ENCODE measurements around the gene VPS37D.

Gene VPS37D

DNA sequence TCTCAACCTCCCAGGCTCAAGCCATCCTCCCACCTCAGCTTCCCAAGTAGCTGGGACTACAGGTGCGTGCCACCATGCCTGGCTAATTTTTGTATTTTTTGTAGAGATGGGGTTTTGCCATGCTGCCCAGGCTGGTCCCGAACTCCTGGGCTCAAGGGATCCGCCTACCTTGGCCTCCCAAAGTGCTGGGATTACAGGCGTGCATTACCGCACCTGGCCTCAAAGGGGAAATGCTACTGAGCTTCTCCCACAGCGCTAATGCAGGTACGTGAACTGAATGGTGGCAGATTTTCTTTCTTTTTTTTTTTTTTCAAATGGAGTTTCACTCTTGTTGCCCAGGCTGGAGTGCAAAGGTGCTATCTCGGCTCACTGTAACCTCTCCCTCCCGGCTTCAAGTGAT, 8.4 kb downstream of the VPS37D start:
- H3K27ac ChIP-seq, result peak overlapping the region; percentile 21; the same call in 1 of the 2 replicates
- TF ChIP-seq, protein P1, sequence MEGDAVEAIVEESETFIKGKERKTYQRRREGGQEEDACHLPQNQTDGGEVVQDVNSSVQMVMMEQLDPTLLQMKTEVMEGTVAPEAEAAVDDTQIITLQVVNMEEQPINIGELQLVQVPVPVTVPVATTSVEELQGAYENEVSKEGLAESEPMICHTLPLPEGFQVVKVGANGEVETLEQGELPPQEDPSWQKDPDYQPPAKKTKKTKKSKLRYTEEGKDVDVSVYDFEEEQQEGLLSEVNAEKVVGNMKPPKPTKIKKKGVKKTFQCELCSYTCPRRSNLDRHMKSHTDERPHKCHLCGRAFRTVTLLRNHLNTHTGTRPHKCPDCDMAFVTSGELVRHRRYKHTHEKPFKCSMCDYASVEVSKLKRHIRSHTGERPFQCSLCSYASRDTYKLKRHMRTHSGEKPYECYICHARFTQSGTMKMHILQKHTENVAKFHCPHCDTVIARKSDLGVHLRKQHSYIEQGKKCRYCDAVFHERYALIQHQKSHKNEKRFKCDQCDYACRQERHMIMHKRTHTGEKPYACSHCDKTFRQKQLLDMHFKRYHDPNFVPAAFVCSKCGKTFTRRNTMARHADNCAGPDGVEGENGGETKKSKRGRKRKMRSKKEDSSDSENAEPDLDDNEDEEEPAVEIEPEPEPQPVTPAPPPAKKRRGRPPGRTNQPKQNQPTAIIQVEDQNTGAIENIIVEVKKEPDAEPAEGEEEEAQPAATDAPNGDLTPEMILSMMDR (IDR thresholded peaks at IDR 0.05), result peak; percentile 11; the same call in 1 of the 2 replicates

DNA sequence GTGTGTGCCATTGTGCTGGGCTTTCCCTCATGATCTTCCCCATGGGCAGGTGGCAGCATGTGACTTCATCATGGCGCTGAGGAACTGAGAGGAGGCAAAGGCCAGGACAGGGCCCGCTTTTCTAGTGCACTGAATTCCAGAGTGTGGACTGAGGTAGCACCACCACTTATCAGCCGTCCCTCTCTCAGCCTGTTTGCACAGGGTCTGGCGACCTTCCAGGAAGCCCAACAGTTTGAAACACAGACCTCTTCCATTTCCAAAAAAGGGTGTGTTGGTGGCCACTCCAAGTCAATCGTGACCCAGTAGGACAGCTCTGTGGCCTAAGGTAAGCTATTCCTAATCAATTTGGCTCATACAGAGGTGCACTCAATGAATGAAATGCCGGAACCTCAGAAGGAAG, 11.2 kb downstream of the VPS37D start:
- no peak overlapping the region for H3K27ac ChIP-seq
- TF ChIP-seq, protein P1 (IDR thresholded peaks at IDR 0.05), result no peak
- TF ChIP-seq ZFX (IDR thresholded peaks at IDR 0.05; ENCODE audit: borderline replicate concordance), result no peak

DNA sequence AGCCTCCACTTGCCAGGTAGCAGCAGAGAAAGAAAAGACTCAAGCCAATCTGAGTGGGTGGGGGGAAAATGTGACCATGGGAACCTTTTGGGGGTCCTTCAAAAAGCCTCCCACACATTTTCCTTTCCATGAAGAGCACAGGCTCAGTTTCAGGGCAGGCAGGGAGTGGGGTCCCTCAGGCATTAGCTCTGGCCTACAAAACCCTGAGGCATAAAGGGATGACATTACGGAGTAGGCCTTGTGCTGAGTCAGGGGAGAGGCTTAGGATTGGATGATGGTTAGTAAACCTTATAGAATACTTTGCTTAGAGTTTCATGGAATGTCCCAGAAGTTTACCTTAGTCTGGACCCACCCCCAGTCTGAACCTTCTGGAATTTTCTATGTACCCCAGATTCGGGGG, 12.1 kb downstream of the VPS37D start:
- TF ChIP-seq, protein P1 (IDR thresholded peaks at IDR 0.05), result no peak
- TF ChIP-seq ZFX (IDR thresholded peaks at IDR 0.05; ENCODE audit: borderline replicate concordance), result no peak
- no peak overlapping the region for H3K27ac ChIP-seq

DNA sequence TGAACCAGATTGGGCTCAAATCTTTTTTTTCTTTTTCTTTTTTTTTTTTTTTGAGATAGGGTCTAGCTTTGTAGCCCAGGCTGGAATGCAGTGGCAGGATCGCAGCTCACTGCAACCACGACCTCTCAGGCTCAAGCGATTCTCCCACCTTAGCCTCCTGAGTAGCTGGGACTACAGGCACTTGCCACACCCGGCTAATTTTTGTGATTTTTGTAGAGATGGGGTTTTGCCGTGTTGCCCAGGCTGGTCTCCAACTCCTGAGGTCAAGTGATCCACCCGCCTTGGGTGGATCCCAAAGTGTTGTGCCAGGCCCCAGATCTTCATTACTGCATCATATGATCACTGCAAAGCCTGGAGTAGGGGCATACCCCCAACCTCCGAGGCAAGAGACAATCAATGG, 12.9 kb downstream of the VPS37D start:
- no peak for TF ChIP-seq ZFX (IDR thresholded peaks at IDR 0.05; ENCODE audit: borderline replicate concordance)
- TF ChIP-seq, protein P1 (IDR thresholded peaks at IDR 0.05), result no peak

DNA sequence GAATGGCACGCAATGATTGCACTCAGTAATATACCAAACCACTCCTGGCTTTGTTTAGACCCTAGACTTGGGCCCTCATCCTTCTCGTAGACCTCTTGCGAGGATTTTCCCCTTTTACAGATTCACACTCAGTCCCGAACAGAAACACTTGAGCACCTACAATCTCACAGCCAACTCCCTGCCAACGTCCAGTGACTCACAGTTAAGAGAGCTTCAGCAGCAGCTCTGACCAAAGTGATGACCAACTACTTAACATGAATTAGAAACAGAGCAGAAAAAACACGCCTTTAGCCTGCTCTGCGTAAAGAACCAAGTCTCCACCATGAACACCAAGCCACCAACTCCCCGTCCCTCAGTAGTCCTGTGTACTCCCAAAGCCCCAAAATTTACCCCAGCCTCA, 13.4 kb downstream of the VPS37D start:
- TF ChIP-seq ZFX (IDR thresholded peaks at IDR 0.05; ENCODE audit: borderline replicate concordance), result no peak
- TF ChIP-seq, protein P1 (IDR thresholded peaks at IDR 0.05), result no peak
- no peak overlapping the region for H3K27ac ChIP-seq

More for the DNA sequence above, 12.9 kb downstream of the VPS37D start:
- H3K27ac ChIP-seq, result no peak overlapping the region

DNA sequence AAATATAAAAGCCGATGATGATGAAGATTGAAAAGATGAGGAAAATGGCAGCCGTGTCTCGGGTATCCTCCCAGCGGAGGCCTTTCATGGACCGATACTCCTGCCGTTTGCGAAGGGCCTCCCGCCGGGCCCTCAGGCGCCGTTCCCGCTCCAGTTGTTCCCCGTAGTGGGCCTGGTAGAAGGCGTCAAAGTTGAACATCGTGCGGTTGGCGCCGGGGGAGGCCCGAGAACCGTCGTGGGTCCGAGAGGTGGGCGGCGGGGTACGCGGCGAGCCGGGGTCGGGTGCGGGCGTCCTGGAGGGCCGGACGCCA, 15.1 kb downstream of the VPS37D start:
- H3K27ac ChIP-seq, result peak overlapping the region; percentile 82
- TF ChIP-seq ZFX (IDR thresholded peaks at IDR 0.05; ENCODE audit: borderline replicate concordance), result no peak
- TF ChIP-seq, protein P1 (IDR thresholded peaks at IDR 0.05), result no peak

DNA sequence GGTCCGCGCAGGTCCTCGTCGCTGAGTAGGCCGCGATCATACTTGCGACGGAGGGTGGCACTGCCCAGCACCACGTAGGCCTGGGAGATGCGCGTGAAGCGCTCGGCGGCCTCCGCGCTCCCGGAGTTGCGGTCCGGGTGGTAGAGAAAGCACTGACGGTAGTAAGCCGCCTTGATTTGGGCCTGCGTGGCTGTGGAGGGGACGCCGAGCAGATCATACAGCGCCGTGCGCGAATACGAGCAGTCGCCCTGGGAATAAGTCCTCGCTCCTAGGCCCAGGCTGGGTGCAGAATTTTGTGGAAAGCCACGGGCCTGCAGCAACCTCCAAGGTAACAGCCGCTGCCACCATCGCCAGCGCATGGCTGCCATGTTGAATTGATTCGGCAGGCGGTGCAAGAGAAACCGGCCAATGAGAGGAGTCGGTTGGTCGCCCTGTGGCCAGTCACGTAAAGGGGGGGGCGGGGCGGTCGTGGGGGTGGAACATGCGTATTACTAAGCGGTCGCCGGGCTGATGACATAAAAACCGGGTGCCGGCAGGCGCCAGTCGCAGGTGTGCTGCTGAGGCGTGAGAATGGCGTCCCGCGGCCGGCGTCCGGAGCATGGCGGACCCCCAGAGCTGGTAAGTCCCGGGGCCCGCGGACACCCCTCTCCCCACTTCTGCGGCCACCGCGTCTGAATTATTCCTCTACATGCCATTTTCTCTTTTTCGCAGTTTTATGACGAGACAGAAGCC, 15.6 kb downstream of the VPS37D start, which contains the start of the genes BUD23 and DNAJC30:
Gene BUD23 (plus strand): TSS at position 542 of the 732 bp plus-strand sequence. CDS start 29 bp downstream, at position 571.
Gene DNAJC30 (minus strand): TSS at position 398 of the 732 bp plus-strand sequence. CDS start 30 bp downstream, at position 368.
- peak within 1 kb of the TSS; percentile 82 for H3K27ac ChIP-seq
- TF ChIP-seq, protein P1 (IDR thresholded peaks at IDR 0.05), result no peak
- TF ChIP-seq ZFX (IDR thresholded peaks at IDR 0.05; ENCODE audit: borderline replicate concordance), result 0 out of 2 replicates have a peak, but pooled peaks have one; percentile 30
